Spinal cord (tissue), 10 donors: Measurements from ENCODE around the gene CFAP221. TPM values are rescaled to one million over a fixed set of nuclear protein-coding genes. Genes with fewer than 3 reads are reported as not detected.

Source experiments
- DNase-seq, 6 donors: peaks; one replicate each; pipeline versions ENCODE4 v3.0.0 to v3.0.0-alpha.2; 2013 to 2015; ENCODE audit warnings: low spot score in 6 of 6, low read depth in 4 of 6
- H3K27ac ChIP-seq: one replicate; pipeline ENCODE4 v1.5.1; 2013; ENCODE audit warnings: low read depth, low read length, control low read depth
- H3K27me3 ChIP-seq: one replicate; pipeline ENCODE4 v1.6.1; 2013; ENCODE audit warnings: low read length; ENCODE audit not compliant: control insufficient read depth, insufficient read depth
- H3K36me3 ChIP-seq: one replicate; pipeline ENCODE4 v1.6.1; 2013; ENCODE audit warnings: low read length; ENCODE audit not compliant: control insufficient read depth, insufficient read depth
- H3K4me1 ChIP-seq: one replicate; pipeline ENCODE4 v1.6.1; 2013; ENCODE audit warnings: low read length; ENCODE audit not compliant: control insufficient read depth, insufficient read depth
- H3K4me3 ChIP-seq: one replicate; pipeline ENCODE4 v1.5.1; 2013; ENCODE audit warnings: low read depth, low read length, control low read depth
- H3K9me3 ChIP-seq: one replicate; pipeline ENCODE4 v1.6.1; 2013; ENCODE audit warnings: low read length; ENCODE audit not compliant: control insufficient read depth, insufficient read depth
- WGBS: methylation state at CpG from one replicate; pipeline ENCODE4 v1.1.5; 2013; ENCODE audit warnings: missing lambda C conversion rate; ENCODE audit not compliant: insufficient coverage; 5-methylcytosine and 5-hydroxymethylcytosine counted together
- polyA plus RNA-seq, 2 donors: library from polyadenylated mRNA; unstranded; fragments of 120-200 nt; gene quantifications; one replicate each; pipeline ENCODE4 v1.2.1, GENCODE V29; 2013; ENCODE audit not compliant: insufficient read length in 2 of 2
- total RNA-seq, 2 donors: library from RNA; depleted of rRNA in 1 of 2; stranded (reverse); fragments of 120-200 nt in 1 of 2; fragments of >200 nt in 1 of 2; gene quantifications; one replicate each; pipeline versions ENCODE4 v1.2.3 to v1.2.4, GENCODE V29; 2013 to 2014
- donor health status: healthy.

Gene CFAP221
- total and polyA plus RNA-seq, 4 donors = 12.8 to 20.3 (median 15.7) TPM

- no peaks in the 10 kb centered on the region for H3K27me3 ChIP-seq
- DNase-seq = no peak
- 78% methylated on average over 6 of the region's 8 CpGs for WGBS
These were observed 162.0 kb downstream of the CFAP221 start for GRCh38 chr2:119706221-119706620.

More at GRCh38 chr2:119706221-119706620, 162.0 kb downstream of the CFAP221 start:
- no peaks in the 10 kb centered on the region for H3K9me3 ChIP-seq
- H3K4me1 ChIP-seq = peaks cover 13% of the 10 kb centered on the region
- no peak overlapping the region for H3K4me3 ChIP-seq
- H3K36me3 ChIP-seq = no peaks in the 10 kb centered on the region
- no peak overlapping the region for H3K27ac ChIP-seq

Other genes starting within 250 kb of the CFAP221 start
- 10 to 100 TPM; 23.6 to 29.5 TPM for gene C2orf76, start 177.6 kb upstream of the CFAP221 start, total RNA-seq
- 10 to 100 TPM; 17.4 to 19.0 TPM for gene C2orf76, start 177.6 kb upstream of the CFAP221 start, polyA plus RNA-seq
- gene DBI, start 177.5 kb upstream of the CFAP221 start, total RNA-seq = 100 to 1,000 TPM; 134 to 232 TPM
- 100 to 1,000 TPM; 785 to 887 TPM for gene DBI, start 177.5 kb upstream of the CFAP221 start, polyA plus RNA-seq
- 1 to 10 TPM in 1 of 2 donors, under 1 TPM in 1; 0.69 to 3.4 TPM for gene TMEM37, start 112.6 kb upstream of the CFAP221 start, total RNA-seq
- gene TMEM37, start 112.6 kb upstream of the CFAP221 start, polyA plus RNA-seq = 1 to 10 TPM; 1.6 to 4.7 TPM
- under 1 TPM; 0.10 to 0.28 TPM for gene SCTR, start 20.0 kb upstream of the CFAP221 start, total RNA-seq
- 1 to 10 TPM; 1.6 to 1.8 TPM for gene SCTR, start 20.0 kb upstream of the CFAP221 start, polyA plus RNA-seq
- 10 to 100 TPM in 1 of 2 donors, 1 to 10 TPM in 1; 7.9 to 12.5 TPM for gene TMEM177, start 134.8 kb downstream of the CFAP221 start, total RNA-seq
- gene TMEM177, start 134.8 kb downstream of the CFAP221 start, polyA plus RNA-seq = 10 to 100 TPM; 13.7 to 17.1 TPM
- gene PTPN4, start 215.5 kb downstream of the CFAP221 start, total RNA-seq = 100 to 1,000 TPM in 1 of 2 donors, 10 to 100 TPM in 1; 60.9 to 117 TPM
- gene PTPN4, start 215.5 kb downstream of the CFAP221 start, polyA plus RNA-seq = 10 to 100 TPM; 16.8 to 29.1 TPM